HCT116 (cell line): ENCODE measurements around the gene CTBS. TPM values are rescaled to one million over a fixed set of nuclear protein-coding genes. Genes with fewer than 3 reads are reported as not detected.

Experiments used
- ATAC-seq: fragments of 200-7000 bp; cut with Tn5 transposase; 2 replicates; pipeline ENCODE4 v1.9.1; 2020; ENCODE audit warnings: mild to moderate bottlenecking, moderate library complexity
- BruUV-seq: library from RNA; stranded (reverse); fragments of 400-500 nt; replicated peaks from 2 replicates; lab custom pipeline; 2021; lab: Mats Ljungman, UMichigan
- CTCF ChIA-PET: fragments of 300-600 bp; sonication (Branson Sonifier 250); formaldehyde crosslinking; loops from one replicate; lab custom pipeline; 2021; ENCODE audit warnings: antibody characterized with exemption; lab: Charles Lee
- POLR2A ChIA-PET: fragments of 300-600, 350-600 bp; sonication (Branson Sonifier 250); formaldehyde crosslinking; loops from one replicate; lab custom pipeline; 2021; ENCODE audit warnings: antibody characterized with exemption; lab: Charles Lee
- RAD21 ChIA-PET, 2 experiments: fragments of 300-600 bp; sonication (Branson Sonifier 250); formaldehyde crosslinking; loops; one replicate each; lab custom pipeline; 2023; ENCODE audit warnings: low total read pairs in 2 of 2; ENCODE audit not compliant: uncharacterized antibody in 2 of 2, unreplicated experiment in 2 of 2, low non-redundant PET in 1 of 2; lab: Charles Lee
- DNase-seq: peaks from one replicate; pipeline ENCODE4 v3.0.0-alpha.2; 2010; ENCODE audit warnings: low read depth, low spot score
- H2AFZ ChIP-seq: fragments of 200-600 bp; shearing (Covaris generic), sonication (generic); 2 replicates; pipeline ENCODE4 v1.6.1; 2017; ENCODE audit warnings: low read depth, mixed run types, mixed read lengths, antibody characterized with exemption, low read length; ENCODE audit not compliant: poor library complexity, severe bottlenecking
- H3K27ac ChIP-seq: 2 replicates; pipeline ENCODE4 v1.5.1; 2012; ENCODE audit warnings: low read depth, low read length
- H3K27me3 ChIP-seq: fragments of 200-600 bp; sonication (generic); 2 replicates; pipeline ENCODE4 v1.6.1; 2016; ENCODE audit warnings: mixed run types, low read length, mixed read lengths; ENCODE audit not compliant: insufficient read depth
- H3K36me3 ChIP-seq, 2 experiments: fragments of 200-500 bp in 1 of 2; fragments of 200-600 bp in 1 of 2; sonication (Bioruptor generic) in 1 of 2; sonication (generic) in 1 of 2; 2 replicates each; pipeline versions ENCODE4 v1.5.1 to v1.6.1; 2014 to 2016; ENCODE audit warnings: low read length in 2 of 2, inconsistent platforms in 1 of 2, mixed read lengths in 1 of 2, mixed run types in 1 of 2; ENCODE audit not compliant: insufficient read depth in 2 of 2, control insufficient read depth in 1 of 2
- H3K4me1 ChIP-seq, 2 experiments: fragments of 200-600 bp in 1 of 2; sonication (generic) in 1 of 2; 2 replicates each; pipeline versions ENCODE4 v1.5.1 to v1.6.1; 2012 to 2017; ENCODE audit warnings: low read length in 2 of 2, inconsistent platforms in 1 of 2, mild to moderate bottlenecking in 1 of 2, mixed read lengths in 1 of 2, mixed run types in 1 of 2, moderate library complexity in 1 of 2; ENCODE audit not compliant: insufficient read depth in 2 of 2, control insufficient read depth in 1 of 2
- H3K4me2 ChIP-seq: fragments of 200-600 bp; sonication (generic); 2 replicates; pipeline ENCODE4 v1.6.1; 2017; ENCODE audit warnings: mixed run types, low read length, mixed read lengths
- H3K4me3 ChIP-seq, 2 experiments: fragments of 200-600 bp in 1 of 2; sonication (generic) in 1 of 2; replicated peaks in 1 of 2; 2 replicates each; pipeline ENCODE4 v1.5.1; 2011 to 2016; ENCODE audit warnings: low read length in 2 of 2, control low read depth in 1 of 2, low read depth in 1 of 2, mild to moderate bottlenecking in 1 of 2, mixed read lengths in 1 of 2, mixed run types in 1 of 2
- H3K79me2 ChIP-seq: fragments of 200-600 bp; sonication (generic); 2 replicates; pipeline ENCODE4 v1.6.1; 2017; ENCODE audit warnings: mild to moderate bottlenecking, mixed run types, low read length, moderate library complexity, mixed read lengths; ENCODE audit not compliant: insufficient read depth
- H3K9ac ChIP-seq: fragments of 200-600 bp; sonication (generic); 2 replicates; pipeline ENCODE4 v1.6.1; 2016; ENCODE audit warnings: low read length, mixed read lengths
- H3K9me2 ChIP-seq: fragments of 200-600 bp; sonication (generic), shearing (Covaris generic); 2 replicates; pipeline ENCODE4 v1.6.1; 2017; ENCODE audit warnings: mixed run types, mild to moderate bottlenecking, moderate library complexity; ENCODE audit not compliant: insufficient read depth
- H3K9me3 ChIP-seq, 2 experiments: fragments of 200-500 bp in 1 of 2; fragments of 200-600 bp in 1 of 2; sonication (Bioruptor generic) in 1 of 2; sonication (generic) in 1 of 2; 2 replicates each; pipeline ENCODE4 v1.6.1; 2014 to 2017; ENCODE audit warnings: low read length in 2 of 2, mixed read lengths in 2 of 2, inconsistent platforms in 1 of 2, low read depth in 1 of 2, mild to moderate bottlenecking in 1 of 2, mixed run types in 1 of 2, moderate library complexity in 1 of 2; ENCODE audit not compliant: control insufficient read depth in 1 of 2, insufficient read depth in 1 of 2
- H4K20me1 ChIP-seq: fragments of 200-600 bp; sonication (generic), shearing (Covaris generic); 2 replicates; pipeline ENCODE4 v1.6.1; 2017; ENCODE audit warnings: mixed run types, mild to moderate bottlenecking, moderate library complexity; ENCODE audit not compliant: insufficient read depth
- ATF3 ChIP-seq: IDR thresholded peaks from 2 replicates; pipeline ENCODE4 v1.6.1; 2012
- CBX3 ChIP-seq: IDR thresholded peaks from 2 replicates; pipeline ENCODE4 v1.6.1; 2012; ENCODE audit warnings: low read depth
- CTCF ChIP-seq, 3 experiments: fragments of 200-600 bp in 1 of 3; sonication (generic) in 1 of 3; IDR thresholded peaks in 2 of 3; conservative IDR thresholded peaks in 1 of 3; 2 replicates each; pipeline ENCODE4 v1.5.1; 2012 to 2017; ENCODE audit warnings: low read depth in 2 of 3, low read length in 2 of 3, antibody characterized with exemption in 1 of 3, borderline replicate concordance in 1 of 3, control low read depth in 1 of 3, mild to moderate bottlenecking in 1 of 3, mixed read lengths in 1 of 3, mixed run types in 1 of 3, moderate library complexity in 1 of 3; ENCODE audit not compliant: insufficient read depth in 1 of 3
- EZH2 ChIP-seq: fragments of 200-600 bp; sonication (generic); IDR thresholded peaks from 2 replicates; pipeline ENCODE4 v1.6.1; 2017; ENCODE audit warnings: antibody characterized with exemption, mixed run types
- EZH2phosphoT487 ChIP-seq: fragments of 200-600 bp; IDR thresholded peaks from 2 replicates; pipeline ENCODE4 v1.6.1; 2018; ENCODE audit warnings: antibody characterized with exemption, borderline replicate concordance
- JUND ChIP-seq: IDR thresholded peaks from 2 replicates; pipeline ENCODE4 v1.6.1; 2012
- MAX ChIP-seq: IDR thresholded peaks from 2 replicates; pipeline ENCODE4 v1.6.1; 2012
- POLR2AphosphoS5 ChIP-seq: IDR thresholded peaks from 2 replicates; pipeline ENCODE4 v1.6.1; 2011; ENCODE audit warnings: mild to moderate bottlenecking, low read depth, low read length, moderate library complexity
- REST ChIP-seq: IDR thresholded peaks from 2 replicates; pipeline ENCODE4 v1.6.1; 2012; ENCODE audit warnings: low read depth
- TCF7L2 ChIP-seq: IDR thresholded peaks from 2 replicates; pipeline ENCODE4 v1.7.0; 2011; ENCODE audit warnings: borderline replicate concordance, inconsistent platforms; ENCODE audit not compliant: insufficient read depth, insufficient read length; ENCODE audit errors: extremely low read depth
- ZBTB33 ChIP-seq: IDR thresholded peaks from 2 replicates; pipeline ENCODE4 v1.6.1; 2011; ENCODE audit warnings: mild to moderate bottlenecking, low read length, moderate library complexity; ENCODE audit not compliant: insufficient replicate concordance; ENCODE audit errors: extremely low read depth
- ZNF274 ChIP-seq: fragments of 200-500 bp; sonication (Bioruptor generic); IDR thresholded peaks from 2 replicates; pipeline ENCODE4 v1.6.1; 2014; ENCODE audit warnings: mild to moderate bottlenecking, low read depth, low read length, inconsistent platforms
- intact Hi-C: fragments of 100-400 bp; cut with micrococcal nuclease; formaldehyde crosslinking; loops from 2 replicates; pipeline ENCODE4 v1.10.0; 2022
- total RNA-seq: library from RNA; stranded (reverse); gene quantifications from one replicate; pipeline ENCODE4 v1.2.1, GENCODE V29; 2021; ENCODE audit not compliant: unreplicated experiment

The CTBS gene
- total RNA-seq, 1 experiment from 2014 or later = 19.5 TPM

- RAD21 ChIA-PET = no interaction called here
- Histone ChIP-seq H3K4me2 (no peak overlapping the region), H3K9me3 (peaks cover 0 to 4% of the 10 kb centered on the region in 2 experiments; a peak in 1 of 4 replicates), H3K4me3 (no peak overlapping the region), H3K27ac (no peak overlapping the region), H3K9me2 (no peaks in the 10 kb centered on the region), H3K27me3 (no peaks in the 10 kb centered on the region), H3K4me1 (no peaks in the 10 kb centered on the region), H4K20me1 (no peaks in the 10 kb centered on the region), H3K9ac (no peak overlapping the region), H3K36me3 (no peaks in the 10 kb centered on the region), H2AFZ (no peak overlapping the region), H3K79me2 (no peaks in the 10 kb centered on the region)
- DNase-seq (no peak), ATAC-seq (no peak)
- no TSS peak for BruUV-seq
- TF ChIP-seq REST = no peak
- no peak for TF ChIP-seq POLR2AphosphoS5
- TF ChIP-seq TCF7L2 = no peak
- no peak for TF ChIP-seq EZH2phosphoT487
- no peak for TF ChIP-seq ZBTB33
- TF ChIP-seq CBX3 = no peak
- no peak for TF ChIP-seq ZNF274
- TF ChIP-seq MAX = no peak
- TF ChIP-seq EZH2 = no peak
- TF ChIP-seq CTCF (IDR thresholded peaks at IDR 0.05 in 2 of 3, conservative IDR thresholded peaks at IDR 0.05 in 1 of 3; ENCODE audit: borderline replicate concordance in 1 of 3, insufficient read depth in 1 of 3, low read depth in 2 of 3, low read length in 2 of 3) = no peak
- TF ChIP-seq ATF3 = no peak
- TF ChIP-seq JUND = no peak
- CTCF ChIA-PET = no interaction called here
- intact Hi-C loops = no loop called here
- POLR2A ChIA-PET = no interaction called here
Measured at GRCh38 chr1:84584126-84584525, 9.9 kb upstream of the CTBS start.
